GM18526 (cell line): Measurements from ENCODE around the gene THOC1.

Source experiments
- POLR2A ChIP-seq: IDR thresholded peaks from 3 replicates; pipeline ENCODE4 v1.6.1; 2011; ENCODE audit not compliant: insufficient read length; ENCODE audit errors: extremely low read depth

Gene THOC1

DNA sequence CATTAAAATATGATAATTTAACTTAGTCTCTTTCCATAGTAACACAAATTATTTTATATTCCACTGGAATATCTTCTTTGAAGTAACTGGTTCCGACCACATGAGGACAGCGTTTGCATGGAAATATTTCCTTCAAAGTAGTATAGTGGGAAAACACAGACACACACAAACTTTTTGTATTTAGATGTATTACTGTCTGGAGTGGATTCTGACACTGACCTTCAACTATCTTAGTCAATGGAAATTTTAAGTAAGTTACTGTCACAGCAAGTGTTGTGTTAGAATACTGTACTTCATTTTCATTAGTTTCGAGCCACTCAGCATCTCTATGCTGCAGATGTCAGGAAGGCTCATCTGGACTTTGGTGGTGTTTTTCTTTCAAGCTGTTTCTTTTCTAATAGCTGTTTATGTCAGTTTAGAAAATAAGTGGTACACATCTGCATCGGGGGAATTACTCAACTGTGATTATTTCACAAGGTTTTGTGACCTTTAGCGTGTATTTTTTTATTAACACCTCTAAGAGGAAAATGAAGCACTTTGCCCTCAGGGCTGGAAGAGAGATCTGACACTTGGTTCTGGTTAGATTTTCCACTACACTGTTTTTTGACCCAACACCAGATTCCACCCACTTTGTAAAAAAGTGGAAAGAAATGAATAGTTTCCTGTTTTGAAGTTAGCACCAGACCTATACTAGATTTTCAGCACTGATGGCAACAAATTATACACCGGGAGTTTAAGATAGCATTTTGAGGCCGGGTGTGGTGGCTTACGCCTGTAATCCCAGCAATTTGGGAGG, 18.9 kb upstream of the THOC1 start:
- TF ChIP-seq POLR2A = no peak

DNA sequence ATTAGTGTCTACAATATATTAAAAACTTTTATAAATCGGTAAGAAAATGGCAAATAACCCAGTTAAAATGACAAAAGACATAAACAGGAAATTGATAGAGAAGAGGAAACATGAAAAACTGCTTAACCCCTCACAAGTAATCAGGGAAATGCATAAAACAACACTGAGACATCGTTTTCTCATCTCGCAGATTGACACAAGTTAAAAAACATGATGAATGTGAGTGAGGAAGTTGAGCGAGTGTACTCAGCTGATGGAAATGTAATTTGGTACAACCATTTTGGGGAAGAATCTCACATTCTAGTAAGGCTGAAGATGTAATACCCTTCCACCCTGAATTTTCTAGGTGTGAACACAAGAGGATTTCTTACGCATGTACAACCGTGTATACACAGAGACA, 18.0 kb upstream of the THOC1 start:
- TF ChIP-seq POLR2A = no peak

DNA sequence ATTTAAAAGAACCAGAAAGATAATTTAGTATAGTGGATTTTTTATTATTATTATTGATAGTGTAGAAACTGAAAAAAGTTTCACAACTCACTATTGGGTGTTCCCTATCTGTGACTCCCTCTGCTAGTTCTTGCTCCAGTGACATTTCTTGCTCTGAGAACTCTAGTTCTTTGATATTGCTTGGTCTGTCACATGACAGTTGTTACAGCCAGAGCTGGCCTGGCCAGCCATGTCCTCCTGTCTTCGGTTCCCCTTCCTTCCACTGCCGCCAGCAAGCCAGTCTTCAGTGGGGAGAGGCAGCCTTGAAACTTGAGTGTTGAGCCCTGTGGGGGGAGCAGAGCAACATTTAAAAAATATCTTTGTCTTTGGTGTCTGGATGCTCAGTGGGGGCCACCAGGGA, 7.6 kb upstream of the THOC1 start:
- TF ChIP-seq POLR2A = no peak

DNA sequence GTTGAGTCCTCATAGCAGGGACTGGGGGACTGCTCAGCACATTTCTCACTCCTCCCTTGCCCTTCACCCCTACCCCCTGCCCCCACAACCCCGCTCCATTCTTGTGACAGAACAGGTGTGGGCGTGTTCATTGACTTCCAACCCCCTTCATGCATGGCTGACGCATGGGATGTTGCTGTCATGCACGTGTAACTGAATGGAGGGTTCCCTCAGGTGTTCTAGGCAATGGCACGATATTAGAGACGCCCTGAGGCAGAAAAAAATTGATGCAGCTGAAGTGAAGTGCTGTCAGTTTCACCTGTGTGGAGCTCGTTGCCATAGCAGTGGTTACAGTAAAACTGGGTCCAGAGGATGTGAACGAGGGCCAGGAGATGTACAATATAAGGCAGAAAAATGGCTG, 6.5 kb upstream of the THOC1 start:
- no peak for TF ChIP-seq POLR2A

DNA sequence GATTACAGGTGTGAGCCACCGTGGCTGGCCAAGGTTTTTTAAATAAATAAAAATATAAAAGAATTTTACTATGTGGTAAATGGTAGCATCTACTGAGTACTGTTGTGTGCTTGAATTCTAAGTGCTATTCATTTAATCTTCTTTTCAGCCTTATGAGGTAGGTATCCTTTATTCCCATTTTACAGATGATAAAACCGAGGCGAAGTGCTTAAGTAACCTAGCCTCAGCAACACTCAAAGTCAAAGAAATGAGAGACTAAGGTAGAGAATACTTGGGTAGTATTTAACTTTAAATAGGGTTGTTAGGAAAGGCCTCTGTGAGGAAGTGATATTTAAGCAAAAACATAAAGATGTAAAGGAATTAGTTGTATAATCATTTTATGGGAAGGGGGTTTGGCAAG, 5.7 kb upstream of the THOC1 start:
- TF ChIP-seq POLR2A = no peak

DNA sequence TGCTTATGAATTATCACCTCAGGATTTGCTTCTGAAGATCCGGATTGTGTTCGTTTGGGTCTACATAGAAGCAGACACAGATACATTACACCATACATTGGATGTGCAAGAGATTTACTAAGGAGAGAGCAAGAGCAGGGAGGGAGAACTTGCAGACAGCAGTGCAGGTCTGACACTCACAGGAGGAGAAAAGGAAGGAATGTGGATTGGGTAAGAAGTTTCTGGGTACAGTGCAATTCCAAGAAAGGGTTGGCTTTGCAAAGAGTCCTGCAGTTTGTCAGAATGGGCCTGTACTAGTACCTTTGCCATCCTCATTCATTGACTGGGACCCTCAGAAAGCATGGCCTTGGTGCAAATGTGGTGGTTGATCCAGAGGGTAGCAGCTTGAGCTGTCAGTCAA, 4.8 kb upstream of the THOC1 start:
- TF ChIP-seq POLR2A = no peak

DNA sequence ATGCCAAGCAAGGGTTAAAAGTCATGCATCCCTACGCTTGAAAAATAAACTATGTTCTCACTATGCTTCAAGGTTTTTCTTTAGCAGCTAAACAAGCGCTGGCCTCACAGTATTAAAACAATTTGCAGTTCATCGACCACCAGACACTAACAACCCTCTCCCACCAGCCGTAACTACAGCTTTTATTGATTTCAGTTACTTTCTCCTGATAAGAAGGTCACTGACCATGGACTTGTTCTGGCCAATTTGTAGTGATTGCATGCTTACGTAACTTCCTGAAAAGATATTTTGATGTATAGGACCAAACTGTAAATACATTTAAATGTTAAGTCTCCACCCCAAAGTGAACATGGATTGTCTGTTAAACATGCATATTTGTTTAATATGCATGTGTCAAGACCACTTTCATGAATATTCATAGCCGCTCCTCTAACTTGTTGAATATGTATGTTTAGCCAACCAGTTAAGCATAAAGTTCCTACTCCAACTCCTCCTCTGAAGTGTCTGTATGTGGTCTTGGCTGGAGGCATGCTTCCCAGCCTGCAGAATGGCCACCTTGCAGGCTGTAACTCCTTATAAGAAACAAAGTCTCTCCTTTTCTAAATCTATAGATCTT, 1.7 kb upstream of the THOC1 start:
- no peak for TF ChIP-seq POLR2A

DNA sequence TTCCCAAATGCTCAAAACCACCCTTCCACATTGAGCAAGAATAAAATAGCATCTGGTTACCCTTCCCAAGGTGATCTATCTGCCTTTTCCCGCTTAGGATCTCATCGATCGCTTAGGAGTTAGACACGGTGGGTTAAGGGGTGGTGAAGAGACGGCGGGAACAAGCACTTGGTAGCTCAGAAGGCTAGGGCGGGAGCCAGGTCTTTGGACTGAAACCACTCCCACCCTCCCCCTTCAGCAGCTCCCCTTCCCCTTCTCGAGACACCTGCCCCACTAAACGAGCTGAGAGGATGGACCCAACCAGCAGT, 513 bp downstream of the THOC1 start:
- TF ChIP-seq POLR2A = no peak

DNA sequence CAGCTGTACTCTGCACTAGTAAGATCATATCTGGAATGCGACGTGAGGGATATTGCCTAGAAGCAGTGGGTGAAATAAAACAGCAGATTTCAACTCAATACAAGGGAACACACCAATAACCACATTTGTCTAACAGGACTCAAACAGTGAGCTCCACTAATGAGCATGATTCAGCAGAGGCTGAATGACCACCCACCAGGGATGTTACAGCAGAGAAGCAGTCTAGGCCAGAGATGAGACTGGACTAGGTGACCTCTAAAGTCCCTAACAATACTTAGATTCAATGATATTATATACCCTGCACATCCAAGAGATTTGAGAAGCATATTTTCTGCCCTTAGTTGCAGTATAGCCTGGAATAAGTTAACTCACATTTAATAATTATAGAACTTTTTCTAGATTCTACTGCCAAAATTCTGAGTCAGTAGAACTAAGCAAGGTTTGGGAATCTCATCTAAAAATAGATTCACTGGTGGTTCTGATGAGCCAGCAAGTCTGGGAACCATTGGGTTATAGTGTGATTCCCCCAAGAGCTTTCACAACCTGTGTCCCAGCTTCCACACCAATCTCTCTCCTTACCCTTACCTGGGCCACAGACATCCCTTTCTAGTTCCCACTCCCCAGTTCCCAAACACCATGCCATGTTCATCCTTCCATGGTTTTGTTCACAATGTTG, 6.3 kb downstream of the THOC1 start:
- TF ChIP-seq POLR2A = no peak

DNA sequence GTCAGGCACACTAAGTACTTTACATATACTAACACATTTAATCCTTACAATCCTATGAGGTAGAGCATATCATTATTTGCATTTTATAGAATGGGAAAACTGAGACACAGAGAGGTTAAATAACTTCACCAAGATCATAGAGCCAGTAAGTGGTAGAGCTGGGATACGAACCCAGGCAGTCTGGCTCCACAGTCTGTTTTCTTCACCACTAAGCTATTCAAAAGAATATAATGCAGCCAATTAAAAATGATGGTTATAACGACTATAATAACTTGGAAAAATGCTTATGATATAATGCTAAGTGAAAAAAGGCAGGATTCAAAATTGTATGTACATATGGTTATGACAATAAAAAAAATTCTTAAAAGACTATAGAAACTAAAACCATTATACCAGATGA, 7.3 kb downstream of the THOC1 start:
- no peak for TF ChIP-seq POLR2A

DNA sequence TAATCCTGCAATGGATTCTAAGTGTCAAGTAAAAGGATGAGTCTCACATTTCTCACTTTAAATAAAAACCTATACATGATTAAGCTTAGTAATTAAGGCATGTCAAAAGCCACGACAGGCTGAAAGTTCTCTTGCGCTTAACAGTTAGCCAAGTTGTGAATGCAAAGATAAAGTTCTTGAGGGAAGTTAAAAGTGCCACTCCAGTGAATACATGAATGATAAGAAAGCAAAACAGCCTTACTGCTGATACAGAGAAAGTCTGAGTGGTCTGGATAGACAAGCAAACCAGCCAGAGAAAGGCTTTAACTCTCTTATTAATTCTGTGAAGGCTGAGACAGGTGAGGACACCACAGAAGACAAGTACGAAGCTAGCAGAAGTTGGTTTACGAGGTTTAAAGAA, 12.7 kb downstream of the THOC1 start:
- TF ChIP-seq POLR2A = no peak

DNA sequence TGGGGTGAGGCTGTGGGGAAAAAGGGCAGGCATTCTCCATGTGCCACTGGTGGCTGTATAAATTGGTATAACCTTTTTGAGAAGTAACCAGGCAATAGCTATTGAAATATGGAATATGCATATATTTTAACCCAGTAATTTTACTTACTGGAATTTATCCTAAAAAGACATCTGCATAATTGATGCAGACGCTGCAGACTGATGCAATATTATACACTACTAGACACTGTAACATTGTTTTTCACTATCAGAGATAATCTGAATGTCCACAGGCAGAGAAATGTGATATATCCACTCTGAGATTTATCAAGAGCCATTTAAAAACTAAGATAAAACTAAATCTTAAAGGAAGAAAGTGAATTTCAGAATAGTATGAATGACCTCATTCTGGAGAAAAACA, 14.7 kb downstream of the THOC1 start:
- TF ChIP-seq POLR2A = no peak

DNA sequence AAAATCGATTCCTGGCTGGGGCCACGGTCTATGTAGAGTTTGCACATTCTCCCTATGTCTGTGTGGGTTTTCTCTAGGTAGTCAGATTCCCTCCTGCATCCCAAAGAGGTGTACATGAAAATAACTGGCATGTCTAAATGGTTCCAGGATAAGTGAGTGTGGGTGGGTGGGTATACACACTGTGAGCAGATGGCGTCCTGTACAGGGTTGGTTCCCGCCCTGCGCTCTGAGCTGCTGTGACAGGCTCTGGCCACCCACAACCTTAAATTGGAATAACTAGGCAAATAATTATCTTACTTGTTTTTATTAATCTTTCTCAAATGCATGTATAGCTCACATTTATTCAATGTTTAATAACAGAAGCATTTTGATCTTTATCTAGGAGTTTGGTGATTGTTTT, 16.3 kb downstream of the THOC1 start:
- TF ChIP-seq POLR2A = no peak

DNA sequence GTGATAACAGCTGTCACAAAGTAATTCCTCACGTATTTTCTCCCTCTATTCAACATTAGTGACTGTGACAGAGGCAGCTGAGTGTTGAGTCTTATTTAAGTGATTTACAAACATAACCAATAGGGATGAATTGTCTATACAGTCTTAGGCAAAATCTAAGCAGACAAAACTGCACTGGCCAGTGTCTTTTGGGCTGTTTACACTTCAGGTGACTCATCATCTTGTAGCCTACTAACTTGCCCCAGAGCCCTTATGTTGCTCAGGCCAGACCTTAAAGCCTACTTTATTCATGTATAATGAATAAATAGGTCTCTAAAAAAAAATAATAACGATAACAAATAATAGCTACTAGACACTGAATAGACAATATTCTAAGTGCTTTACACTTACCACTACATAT, 17.2 kb downstream of the THOC1 start:
- no peak for TF ChIP-seq POLR2A

DNA sequence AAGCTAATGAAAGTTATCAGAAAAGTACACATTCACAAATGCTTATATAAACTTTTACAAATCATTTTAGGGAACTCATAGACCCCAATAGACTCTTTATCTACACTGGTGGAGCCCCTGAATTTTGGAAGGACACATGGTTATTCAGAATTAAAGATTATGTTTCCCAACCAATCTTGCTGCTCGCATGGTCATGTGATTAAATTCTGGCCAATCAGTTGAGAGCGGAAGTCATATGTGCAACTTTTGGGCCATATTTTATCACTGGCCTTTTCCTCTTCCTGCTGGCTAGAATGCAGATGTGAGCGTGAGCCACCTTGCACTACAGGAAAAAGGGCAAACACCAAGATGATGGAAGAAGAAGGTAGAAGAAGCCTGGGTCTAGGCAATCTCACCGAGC, 19.8 kb downstream of the THOC1 start:
- TF ChIP-seq POLR2A = no peak

DNA sequence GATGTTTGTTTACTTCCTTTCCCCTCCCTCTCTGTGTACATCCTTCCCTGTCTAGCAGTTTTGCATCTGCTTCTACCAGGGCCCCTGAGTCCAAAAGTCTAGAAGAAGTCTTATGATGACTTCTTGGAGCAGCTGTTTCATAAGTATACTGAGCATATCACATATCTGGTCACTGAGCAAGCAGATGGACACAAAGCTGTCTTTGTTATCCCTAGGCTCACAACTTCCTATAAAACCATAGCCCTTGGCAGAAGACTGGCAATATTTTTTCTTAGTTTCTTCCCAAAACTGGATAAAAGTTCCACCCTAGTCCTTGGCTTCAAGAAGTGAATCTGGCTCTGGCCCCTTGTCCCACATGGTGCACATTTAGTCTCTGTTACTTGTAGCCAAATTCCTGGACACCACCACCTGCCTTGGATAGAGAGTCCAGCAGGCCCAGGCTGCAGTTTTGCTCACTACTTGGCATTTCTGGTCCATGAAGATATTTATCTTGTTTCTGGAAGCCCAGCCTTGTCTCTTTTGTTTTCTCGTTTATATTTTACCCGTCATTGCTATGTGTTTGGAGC, 22.5 kb downstream of the THOC1 start:
- no peak for TF ChIP-seq POLR2A

DNA sequence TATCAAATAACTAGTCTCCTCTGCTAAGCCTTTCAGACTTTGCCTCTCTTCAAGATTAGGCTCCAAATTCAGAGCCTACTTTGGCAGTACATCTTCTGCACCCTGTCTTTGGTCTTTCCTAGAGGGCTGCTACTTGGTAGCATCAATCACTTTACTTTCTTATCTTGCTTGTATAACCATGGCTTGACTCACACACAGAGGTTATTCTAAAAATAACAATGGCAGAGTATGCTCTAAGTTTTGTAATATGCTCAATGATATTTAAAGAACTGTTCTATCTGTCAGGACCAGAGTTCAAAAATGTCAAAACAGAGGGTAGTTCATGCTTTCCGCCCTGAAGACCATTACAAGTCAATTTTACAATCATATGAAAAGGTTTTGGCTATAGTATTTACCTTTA, 27.7 kb downstream of the THOC1 start:
- TF ChIP-seq POLR2A = no peak

DNA sequence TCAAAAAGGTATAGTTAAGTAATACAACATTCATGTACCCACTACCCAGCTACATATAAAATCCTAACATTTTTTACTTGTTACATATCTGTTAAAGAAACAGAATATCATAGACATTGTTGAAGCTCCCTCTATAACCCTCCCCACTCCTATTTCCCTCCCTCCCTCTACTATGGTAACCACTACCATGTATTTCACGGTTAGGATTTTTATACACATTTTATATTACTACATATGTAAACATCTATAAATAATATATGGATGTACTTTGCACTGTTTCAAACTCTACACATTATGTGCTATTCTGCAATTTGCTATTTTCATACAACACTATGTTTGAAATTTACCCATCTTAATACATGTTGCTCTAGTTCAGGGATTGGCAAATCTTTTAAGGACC, 36.3 kb downstream of the THOC1 start:
- TF ChIP-seq POLR2A = no peak
